Endothelial cell of umbilical vein (primary cell): Measurements from ENCODE around the gene AOC2. TPM values are rescaled to one million over a fixed set of nuclear protein-coding genes. Genes with fewer than 3 reads are reported as not detected.

Experiments used
- BruUV-seq: library from RNA; stranded (reverse); fragments of 400-500 nt; replicated peaks from 2 replicates; lab custom pipeline; 2021; lab: Mats Ljungman, UMichigan
- CTCF ChIA-PET: fragments of 300-600, 350-600 bp; sonication (Branson Sonifier 250); formaldehyde crosslinking; loops from one replicate; lab custom pipeline; 2021; ENCODE audit warnings: antibody characterized with exemption, inconsistent platforms; lab: Charles Lee
- POLR2A ChIA-PET: fragments of 300-600, 350-600 bp; sonication (Branson Sonifier 250); formaldehyde crosslinking; loops from one replicate; lab custom pipeline; 2021; ENCODE audit warnings: antibody characterized with exemption, inconsistent platforms; lab: Charles Lee
- DNase-seq: peaks from one replicate; pipeline ENCODE4 v3.0.0-alpha.2; 2011; ENCODE audit warnings: low read depth, low spot score
- FAIRE-seq: peaks from 2 replicates; lab custom pipeline; 2011; peaks lifted over from hg19 to GRCh38; lab: Jason Lieb, UNC
- H2AFZ ChIP-seq: 2 replicates; pipeline ENCODE4 v1.6.0; 2012; ENCODE audit warnings: low read depth, low read length, control low read depth, inconsistent platforms
- H3K27ac ChIP-seq: 2 replicates; pipeline ENCODE4 v1.5.1; 2011; ENCODE audit warnings: low read depth, mild to moderate bottlenecking, control low read depth, low read length, moderate library complexity; ENCODE audit not compliant: insufficient read depth
- H3K27me3 ChIP-seq, 2 experiments: 2 replicates each; pipeline versions ENCODE4 v1.6.0 to v1.6.1; 2011; ENCODE audit warnings: low read length in 2 of 2, mixed read lengths in 1 of 2; ENCODE audit not compliant: control insufficient read depth in 2 of 2, insufficient read depth in 2 of 2
- H3K36me3 ChIP-seq, 2 experiments: 2 replicates in 1 of 2; 3 replicates in 1 of 2; pipeline ENCODE4 v1.5.1; 2011; ENCODE audit warnings: low read length in 2 of 2, mild to moderate bottlenecking in 1 of 2, moderate library complexity in 1 of 2; ENCODE audit not compliant: control insufficient read depth in 2 of 2, insufficient read depth in 2 of 2; ENCODE audit errors: extremely low read depth in 1 of 2
- H3K4me1 ChIP-seq: 3 replicates; pipeline ENCODE4 v1.5.1; 2011; ENCODE audit warnings: mild to moderate bottlenecking, low read length; ENCODE audit not compliant: control insufficient read depth, insufficient read depth; ENCODE audit errors: extremely low read depth
- H3K4me2 ChIP-seq: 2 replicates; pipeline ENCODE4 v1.6.1; 2011; ENCODE audit warnings: low read length, control low read depth, mixed read lengths; ENCODE audit not compliant: insufficient read depth
- H3K4me3 ChIP-seq, 3 experiments: fragments of 200-600 bp in 1 of 3; sonication (generic), shearing (Covaris generic) in 1 of 3; replicated peaks in 1 of 3; 2 replicates each; pipeline ENCODE4 v1.5.1; 2011 to 2016; ENCODE audit warnings: control low read depth in 3 of 3, low read length in 3 of 3, mild to moderate bottlenecking in 2 of 3, inconsistent platforms in 1 of 3, low read depth in 1 of 3, moderate library complexity in 1 of 3; ENCODE audit not compliant: insufficient read depth in 1 of 3
- H3K79me2 ChIP-seq: 2 replicates; pipeline ENCODE4 v1.6.0; 2012; ENCODE audit warnings: low read length, inconsistent platforms; ENCODE audit not compliant: control insufficient read depth, insufficient read depth
- H3K9ac ChIP-seq: replicated peaks from 2 replicates; pipeline ENCODE3; 2011; ENCODE audit warnings: low read length, control low read depth; ENCODE audit not compliant: insufficient read depth; ENCODE audit errors: extremely low read depth
- H3K9me1 ChIP-seq: replicated peaks from 3 replicates; pipeline ENCODE4 v1.6.0; 2011; ENCODE audit warnings: mild to moderate bottlenecking, low read length; ENCODE audit not compliant: control insufficient read depth, insufficient read depth; ENCODE audit errors: extremely low read depth
- H3K9me3 ChIP-seq: replicated peaks from 2 replicates; pipeline ENCODE4 v1.5.1; 2012; ENCODE audit warnings: low read length, inconsistent platforms; ENCODE audit not compliant: control insufficient read depth, insufficient read depth
- H4K20me1 ChIP-seq: replicated peaks from 2 replicates; pipeline ENCODE3; 2011; ENCODE audit warnings: mild to moderate bottlenecking, low read length; ENCODE audit not compliant: control insufficient read depth, insufficient read depth; ENCODE audit errors: extremely low read depth
- EZH2 ChIP-seq: IDR thresholded peaks from 2 replicates; pipeline ENCODE4 v1.6.1; 2012; ENCODE audit warnings: borderline replicate concordance, low read depth, mild to moderate bottlenecking, moderate library complexity, low read length, inconsistent platforms; ENCODE audit not compliant: severe bottlenecking
- FOS ChIP-seq: IDR thresholded peaks from 2 replicates; pipeline ENCODE4 v1.6.1; 2011; ENCODE audit warnings: mild to moderate bottlenecking, low read length, moderate library complexity, borderline replicate concordance; ENCODE audit not compliant: insufficient read depth
- GATA2 ChIP-seq: IDR thresholded peaks from 2 replicates; pipeline ENCODE4 v1.7.0; 2011; ENCODE audit warnings: low read depth, mild to moderate bottlenecking, moderate library complexity, mixed read lengths, low read length; ENCODE audit not compliant: insufficient read length, insufficient read depth
- JUN ChIP-seq: IDR thresholded peaks from 2 replicates; pipeline ENCODE4 v1.6.1; 2011; ENCODE audit warnings: borderline replicate concordance, low read depth; ENCODE audit not compliant: insufficient read length, insufficient read depth
- MAX ChIP-seq: IDR thresholded peaks from 2 replicates; pipeline ENCODE4 v1.6.1; 2011; ENCODE audit not compliant: insufficient read depth, insufficient read length
- MYC ChIP-seq: IDR thresholded peaks from one replicate; pipeline ENCODE4 v1.6.1; 2011; ENCODE audit warnings: mild to moderate bottlenecking, low read depth, low read length
- POLR2A ChIP-seq: IDR thresholded peaks from 2 replicates; pipeline ENCODE4 v1.6.1; 2012; ENCODE audit warnings: low read depth, mild to moderate bottlenecking, control low read depth, low read length
- POLR2AphosphoS5 ChIP-seq: IDR thresholded peaks from 2 replicates; pipeline ENCODE4 v1.6.1; 2012; ENCODE audit warnings: low read depth, mild to moderate bottlenecking, control low read depth, low read length, moderate library complexity; ENCODE audit not compliant: insufficient read depth
- dilution Hi-C: fragments of 300-500 bp; cut with MboI; formaldehyde crosslinking; loops from one replicate; pipeline ENCODE4 v1.15.0; 2019; ENCODE audit warnings: low sequenced_read_pairs; ENCODE audit not compliant: extremely low pct_ligation_motif_present
- intact Hi-C: fragments of 100-400 bp; cut with micrococcal nuclease; formaldehyde crosslinking; loops from one replicate; pipeline ENCODE4 v1.10.0; 2022
- polyA plus RNA-seq, 4 experiments: library from polyadenylated mRNA; depleted of rRNA in 3 of 4; stranded (reverse) in 3 of 4; unstranded in 1 of 4; fragments of >200 nt; gene quantifications; 2 replicates each; pipeline versions ENCODE4 v1.2.1 to v1.2.3, GENCODE V29; 2011 to 2012; ENCODE audit warnings: missing spikeins in 1 of 4
- total RNA-seq: library from RNA; stranded (reverse); gene quantifications from 2 replicates; pipeline ENCODE4 v1.2.3, GENCODE V29; 2021
- TF ChIP-seq, protein P1 (sequence below), 2 donors: IDR thresholded peaks; 1 replicate in 1 of 2; 2 replicates in 1 of 2; pipeline ENCODE4 v1.5.1; 2011; ENCODE audit warnings: low read length in 2 of 2, mild to moderate bottlenecking in 2 of 2, moderate library complexity in 2 of 2, control low read depth in 1 of 2, inconsistent platforms in 1 of 2, low read depth in 1 of 2; ENCODE audit not compliant: insufficient read depth in 1 of 2; ENCODE audit errors: extremely low read depth in 1 of 2

Gene AOC2
- total and polyA plus RNA-seq, 2 donors (not counting 3 experiments of a cell fraction or from before 2014, with no cell fraction given) = 0.62 to 1.9 TPM

GRCh38 chr17:42818379-42818778 is 26.0 kb upstream of the AOC2 start:
- FAIRE-seq (no peak), DNase-seq (no peak)
- no peak overlapping the region for H3K4me3 ChIP-seq
- H3K36me3 ChIP-seq = peaks cover 19 to 21% of the 10 kb centered on the region in 2 experiments
- H3K27me3 ChIP-seq = no peaks in the 10 kb centered on the region
- CTCF ChIA-PET = interaction anchor here (0.8 to 1.2 kb wide), 5 partner anchors 8 to 111 kb away, joined by 3 to 6 read pairs (median 3); partner anchors contain the start of gene PSME3
- no peak overlapping the region for H2AFZ ChIP-seq
- no peaks in the 10 kb centered on the region for H3K9me3 ChIP-seq
- TF ChIP-seq POLR2A (no peak), MAX (no peak), MYC (no peak), GATA2 (no peak), POLR2AphosphoS5 (no peak), EZH2 (no peak), FOS (no peak), JUN (no peak)
- TF ChIP-seq, protein P1, sequence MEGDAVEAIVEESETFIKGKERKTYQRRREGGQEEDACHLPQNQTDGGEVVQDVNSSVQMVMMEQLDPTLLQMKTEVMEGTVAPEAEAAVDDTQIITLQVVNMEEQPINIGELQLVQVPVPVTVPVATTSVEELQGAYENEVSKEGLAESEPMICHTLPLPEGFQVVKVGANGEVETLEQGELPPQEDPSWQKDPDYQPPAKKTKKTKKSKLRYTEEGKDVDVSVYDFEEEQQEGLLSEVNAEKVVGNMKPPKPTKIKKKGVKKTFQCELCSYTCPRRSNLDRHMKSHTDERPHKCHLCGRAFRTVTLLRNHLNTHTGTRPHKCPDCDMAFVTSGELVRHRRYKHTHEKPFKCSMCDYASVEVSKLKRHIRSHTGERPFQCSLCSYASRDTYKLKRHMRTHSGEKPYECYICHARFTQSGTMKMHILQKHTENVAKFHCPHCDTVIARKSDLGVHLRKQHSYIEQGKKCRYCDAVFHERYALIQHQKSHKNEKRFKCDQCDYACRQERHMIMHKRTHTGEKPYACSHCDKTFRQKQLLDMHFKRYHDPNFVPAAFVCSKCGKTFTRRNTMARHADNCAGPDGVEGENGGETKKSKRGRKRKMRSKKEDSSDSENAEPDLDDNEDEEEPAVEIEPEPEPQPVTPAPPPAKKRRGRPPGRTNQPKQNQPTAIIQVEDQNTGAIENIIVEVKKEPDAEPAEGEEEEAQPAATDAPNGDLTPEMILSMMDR (IDR thresholded peaks at IDR 0.05; ENCODE audit: extremely low read depth in 1 of 2, insufficient read depth in 1 of 2, low read depth in 1 of 2, low read length in 2 of 2) = no peak
- peaks cover 22% of the 10 kb centered on the region for H3K4me1 ChIP-seq
- BruUV-seq = no TSS peak
- no peak overlapping the region for H3K4me2 ChIP-seq
- no peaks in the 10 kb centered on the region for H3K9me1 ChIP-seq
- dilution Hi-C loops (loop anchor here (10.0 kb wide), 1 partner anchor 214 kb away; the partner anchor contains the start of genes RETREG3 and TUBG1), intact Hi-C loops (no loop called here)
- H3K79me2 ChIP-seq = peaks cover 11% of the 10 kb centered on the region
- no peak overlapping the region for H3K9ac ChIP-seq
- POLR2A ChIA-PET = no interaction called here
- no peak overlapping the region for H3K27ac ChIP-seq
- H4K20me1 ChIP-seq = no peaks in the 10 kb centered on the region
